ENCODE data around the gene SERINC1. TPM values are rescaled to one million over a fixed set of nuclear protein-coding genes. Genes with fewer than 3 reads are reported as not detected.

Gene SERINC1
- total RNA-seq, 1 experiment from 2014 or later = 40.1 TPM

DNA sequence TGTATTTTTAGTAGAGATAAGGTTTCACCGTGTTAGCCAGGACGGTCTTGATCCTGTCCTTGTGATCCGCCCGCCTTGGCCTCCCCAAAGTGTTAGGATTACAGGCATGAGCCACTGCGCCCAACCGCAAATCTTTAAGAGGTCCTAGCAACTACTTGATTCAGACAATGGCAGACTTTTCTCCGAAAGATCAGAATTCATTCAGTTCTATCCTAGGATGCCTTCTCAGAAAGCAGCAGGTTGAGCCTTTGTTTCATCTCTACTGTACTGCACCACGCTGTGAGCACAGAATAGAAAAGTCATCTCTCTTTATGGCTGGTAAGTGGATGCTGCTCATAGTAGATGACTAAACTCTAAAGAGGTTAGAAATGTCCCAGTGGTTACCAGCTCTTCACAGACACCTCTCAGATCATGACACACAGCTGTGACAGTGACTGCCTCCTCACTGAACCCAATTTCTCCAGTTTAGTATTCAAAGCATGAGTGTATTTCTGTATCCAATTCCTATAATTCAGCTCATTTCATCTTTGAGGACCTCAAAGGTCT lies 78.2 kb downstream of the SERINC1 start:
- H3K36me3 ChIP-seq (replicated peaks; ENCODE audit: control insufficient read depth, insufficient read depth, low read length) = no peaks in the 10 kb centered on the region
- no peak overlapping the region for H3K4me3 ChIP-seq (ENCODE audit: insufficient read depth, low read depth, low read length)
- no peak for DNase-seq
- H3K27me3 ChIP-seq (ENCODE audit: control insufficient read depth, insufficient read depth, low read length) = peaks cover 90% of the 10 kb centered on the region

Other genes with a start within 250 kb of the SERINC1 start
- gene HSF2, start 72.2 kb downstream of the SERINC1 start, total RNA-seq (2014; rRNA removed; shearing (Covaris generic)) = 31.6 and 40.5 TPM in 2 replicates
- 62.9 and 64.9 TPM in 2 replicates for gene PKIB, start 138.6 kb upstream of the SERINC1 start, total RNA-seq (2014; rRNA removed; shearing (Covaris generic))